OCI-LY3 (cell line): Measurements from ENCODE around the gene FOXN1.

Experiments used
- H2AFZ ChIP-seq: fragments of 200-600, 300-600 bp; shearing (Covaris generic); 2 replicates; pipeline ENCODE4 v1.6.0; 2014; ENCODE audit warnings: antibody characterized with exemption, low read depth, low read length
- H3K27ac ChIP-seq: fragments of 200-600, 300-600 bp; sonication (generic); 2 replicates; pipeline ENCODE4 v1.5.1; 2014; ENCODE audit warnings: mild to moderate bottlenecking, low read length, moderate library complexity, mixed read lengths
- H3K27me3 ChIP-seq: fragments of 200-600, 300-600 bp; sonication (generic); 2 replicates; pipeline ENCODE4 v1.6.1; 2014; ENCODE audit warnings: low read depth, low read length, mixed read lengths
- H3K36me3 ChIP-seq: fragments of 200-600, 300-600 bp; sonication (generic); replicated peaks from 2 replicates; pipeline ENCODE3; 2014; ENCODE audit warnings: low read depth, low read length, mixed read lengths
- H3K4me1 ChIP-seq: fragments of 300-600, 200-600 bp; sonication (generic); 2 replicates; pipeline ENCODE4 v1.6.1; 2014; ENCODE audit warnings: low read length, mixed read lengths
- H3K4me2 ChIP-seq: fragments of 200-600, 300-600 bp; sonication (generic); 2 replicates; pipeline ENCODE4 v1.6.1; 2014; ENCODE audit warnings: low read length, mixed read lengths
- H3K4me3 ChIP-seq: fragments of 300-600, 200-600 bp; sonication (generic); 2 replicates; pipeline ENCODE4 v1.5.1; 2014; ENCODE audit warnings: antibody characterized with exemption, mild to moderate bottlenecking, low read length, moderate library complexity
- H3K79me2 ChIP-seq: fragments of 300-600, 200-600 bp; shearing (Covaris generic); 2 replicates; pipeline ENCODE4 v1.6.1; 2014; ENCODE audit warnings: mild to moderate bottlenecking, low read length, mixed read lengths
- H3K9ac ChIP-seq: fragments of 300-600, 200-600 bp; shearing (Covaris generic); 2 replicates; pipeline ENCODE4 v1.6.0; 2014; ENCODE audit warnings: mild to moderate bottlenecking, low read length, moderate library complexity
- H3K9me3 ChIP-seq: fragments of 200-600, 300-600 bp; shearing (Covaris generic); 2 replicates; pipeline ENCODE4 v1.6.1; 2014; ENCODE audit warnings: low read length, mixed read lengths; ENCODE audit not compliant: insufficient read depth
- H4K20me1 ChIP-seq: fragments of 200-600, 300-600 bp; sonication (generic); 2 replicates; pipeline ENCODE4 v1.6.1; 2016; ENCODE audit warnings: low read length, mixed read lengths; ENCODE audit not compliant: insufficient read depth
- EZH2phosphoT487 ChIP-seq: fragments of 200-600 bp; shearing (Covaris generic); IDR thresholded peaks from 2 replicates; pipeline ENCODE4 v1.6.1; 2018; ENCODE audit warnings: antibody characterized with exemption, mixed run types, low read depth
- TF ChIP-seq, protein P1 (sequence below): fragments of 200-600, 300-600 bp; sonication (generic); IDR thresholded peaks from 2 replicates; pipeline ENCODE4 v1.5.1; 2014; ENCODE audit warnings: antibody characterized with exemption, low read length, low read depth

FOXN1 gene

DNA sequence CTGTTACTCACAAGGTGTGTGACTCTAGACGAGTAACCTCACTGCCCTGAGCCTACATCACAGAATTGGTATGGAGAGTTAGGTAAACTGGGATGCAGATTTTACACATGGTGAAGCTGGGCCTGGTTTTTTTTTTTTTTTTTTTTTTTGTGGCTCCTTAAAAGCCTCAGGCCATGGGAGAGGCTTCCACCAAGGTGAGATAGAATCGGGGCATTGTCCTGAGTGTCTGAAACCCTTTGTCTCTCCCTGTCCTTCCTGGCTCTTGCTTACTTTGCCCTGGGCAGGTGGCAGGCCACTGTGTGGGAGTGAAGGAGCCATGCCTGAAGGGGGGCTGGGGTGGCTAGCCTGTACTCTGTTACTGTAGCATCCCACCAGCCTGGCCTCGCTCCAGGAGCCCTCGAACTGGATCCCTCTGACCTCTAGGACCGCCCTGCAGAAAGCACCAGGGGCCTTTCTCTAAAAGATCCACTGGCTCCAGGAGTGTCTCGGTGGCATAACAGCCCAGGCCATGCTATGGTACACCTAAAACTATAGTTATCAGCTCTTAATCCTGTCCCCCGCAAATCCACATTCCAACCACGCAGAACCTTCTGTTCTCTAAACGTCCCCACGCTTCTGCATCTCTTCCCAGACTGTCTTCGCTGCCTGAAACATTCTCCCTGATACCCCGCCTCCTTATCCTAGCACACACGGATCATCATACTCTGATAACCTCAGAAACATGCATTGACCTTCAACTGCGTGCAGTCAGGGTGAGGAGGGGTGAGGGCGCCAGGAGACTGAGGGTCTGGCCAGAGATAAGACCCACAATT lies 34.4 kb upstream of the FOXN1 start:
- Histone ChIP-seq H3K4me1 (peaks cover 33% of the 10 kb centered on the region), H3K27ac (no peak overlapping the region)

DNA sequence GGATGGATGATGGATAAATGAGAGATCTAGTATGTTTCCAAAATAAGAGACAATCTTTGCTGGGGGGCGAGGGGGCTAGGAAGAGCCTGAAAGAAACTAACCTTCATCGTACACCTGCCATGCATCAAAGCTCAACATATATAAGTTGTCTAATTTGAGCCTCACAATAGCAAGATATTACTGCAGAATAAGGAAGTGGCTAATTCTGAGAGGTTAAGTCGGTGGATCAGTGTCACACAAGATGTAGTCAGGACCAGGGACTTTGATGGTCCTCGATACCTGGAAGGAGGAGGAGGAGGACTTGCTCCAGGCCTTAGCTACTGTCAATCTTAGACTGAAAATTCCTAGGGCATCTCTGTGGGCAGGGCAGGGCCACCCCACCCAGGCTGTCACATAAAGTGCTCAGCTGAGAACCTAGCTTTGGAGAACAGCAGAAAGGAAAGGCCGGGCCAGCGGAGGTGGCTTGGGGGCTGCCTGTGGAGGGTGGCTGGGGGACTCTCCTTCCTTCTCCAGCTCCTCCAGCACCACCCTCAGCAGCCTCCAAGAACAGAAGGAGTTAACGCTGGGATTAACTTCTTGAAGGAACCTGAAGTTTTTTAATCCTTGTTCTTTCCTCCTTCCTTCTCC lies 33.2 kb upstream of the FOXN1 start:
- Histone ChIP-seq H3K27ac (no peak overlapping the region), H3K4me2 (no peak overlapping the region), H3K4me3 (no peak overlapping the region), H3K9ac (no peak overlapping the region), H3K79me2 (no peaks in the 10 kb centered on the region), H3K4me1 (peaks cover 33% of the 10 kb centered on the region), H3K36me3 (no peaks in the 10 kb centered on the region), H3K9me3 (no peaks in the 10 kb centered on the region), H3K27me3 (no peaks in the 10 kb centered on the region), H4K20me1 (no peaks in the 10 kb centered on the region), H2AFZ (no peak overlapping the region)
- TF ChIP-seq, protein P1, sequence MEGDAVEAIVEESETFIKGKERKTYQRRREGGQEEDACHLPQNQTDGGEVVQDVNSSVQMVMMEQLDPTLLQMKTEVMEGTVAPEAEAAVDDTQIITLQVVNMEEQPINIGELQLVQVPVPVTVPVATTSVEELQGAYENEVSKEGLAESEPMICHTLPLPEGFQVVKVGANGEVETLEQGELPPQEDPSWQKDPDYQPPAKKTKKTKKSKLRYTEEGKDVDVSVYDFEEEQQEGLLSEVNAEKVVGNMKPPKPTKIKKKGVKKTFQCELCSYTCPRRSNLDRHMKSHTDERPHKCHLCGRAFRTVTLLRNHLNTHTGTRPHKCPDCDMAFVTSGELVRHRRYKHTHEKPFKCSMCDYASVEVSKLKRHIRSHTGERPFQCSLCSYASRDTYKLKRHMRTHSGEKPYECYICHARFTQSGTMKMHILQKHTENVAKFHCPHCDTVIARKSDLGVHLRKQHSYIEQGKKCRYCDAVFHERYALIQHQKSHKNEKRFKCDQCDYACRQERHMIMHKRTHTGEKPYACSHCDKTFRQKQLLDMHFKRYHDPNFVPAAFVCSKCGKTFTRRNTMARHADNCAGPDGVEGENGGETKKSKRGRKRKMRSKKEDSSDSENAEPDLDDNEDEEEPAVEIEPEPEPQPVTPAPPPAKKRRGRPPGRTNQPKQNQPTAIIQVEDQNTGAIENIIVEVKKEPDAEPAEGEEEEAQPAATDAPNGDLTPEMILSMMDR, result no peak
- no peak for TF ChIP-seq EZH2phosphoT487

More for the DNA sequence above, 34.4 kb upstream of the FOXN1 start:
- Histone ChIP-seq H4K20me1 (no peaks in the 10 kb centered on the region), H3K79me2 (no peaks in the 10 kb centered on the region), H3K4me3 (no peak overlapping the region), H3K4me2 (no peak overlapping the region), H3K9me3 (no peaks in the 10 kb centered on the region), H3K27me3 (peaks cover 3% of the 10 kb centered on the region; the same call in 1 of the 2 replicates), H3K9ac (no peak overlapping the region), H3K36me3 (no peaks in the 10 kb centered on the region), H2AFZ (no peak overlapping the region)
- no peak for TF ChIP-seq EZH2phosphoT487
- TF ChIP-seq, protein P1, result no peak

DNA sequence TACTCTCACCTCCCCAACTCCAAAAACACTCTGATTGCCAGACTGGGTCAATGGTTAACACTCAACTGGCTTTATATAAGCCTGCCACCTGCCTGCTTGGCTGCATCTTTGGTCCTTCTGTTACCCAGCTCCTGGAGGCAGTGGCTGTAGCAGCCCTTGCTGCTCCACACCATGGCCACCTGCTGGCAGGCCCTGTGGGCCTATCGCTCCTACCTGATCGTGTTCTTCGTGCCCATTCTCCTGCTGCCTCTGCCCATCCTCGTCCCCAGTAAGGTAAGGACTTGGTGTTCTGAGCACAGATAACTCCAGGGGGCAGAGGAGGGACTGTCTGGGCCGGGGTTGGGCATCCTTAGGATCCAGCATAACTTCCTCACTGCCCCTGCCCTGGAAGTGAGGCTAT lies 32.6 kb upstream of the FOXN1 start, which contains the start of gene SLC13A2:
Gene SLC13A2, plus strand, starts transcription at position 103 of the 400 bp plus-strand sequence. Its CDS starts 69 bp downstream, at position 172.
- Histone ChIP-seq H3K79me2 (no peaks in the 10 kb centered on the region), H3K9me3 (no peaks in the 10 kb centered on the region), H2AFZ (no peak within 1 kb of the TSS), H3K36me3 (no peaks in the 10 kb centered on the region), H3K4me1 (peaks cover 29% of the 10 kb centered on the region), H3K4me2 (no peak within 1 kb of the TSS), H3K27ac (no peak within 1 kb of the TSS), H3K4me3 (no peak within 1 kb of the TSS), H3K27me3 (no peaks in the 10 kb centered on the region), H4K20me1 (no peaks in the 10 kb centered on the region), H3K9ac (no peak within 1 kb of the TSS)
- TF ChIP-seq EZH2phosphoT487, result no peak
- TF ChIP-seq, protein P1, result 0 out of 2 replicates have a peak, but pooled peaks have one; percentile 8

DNA sequence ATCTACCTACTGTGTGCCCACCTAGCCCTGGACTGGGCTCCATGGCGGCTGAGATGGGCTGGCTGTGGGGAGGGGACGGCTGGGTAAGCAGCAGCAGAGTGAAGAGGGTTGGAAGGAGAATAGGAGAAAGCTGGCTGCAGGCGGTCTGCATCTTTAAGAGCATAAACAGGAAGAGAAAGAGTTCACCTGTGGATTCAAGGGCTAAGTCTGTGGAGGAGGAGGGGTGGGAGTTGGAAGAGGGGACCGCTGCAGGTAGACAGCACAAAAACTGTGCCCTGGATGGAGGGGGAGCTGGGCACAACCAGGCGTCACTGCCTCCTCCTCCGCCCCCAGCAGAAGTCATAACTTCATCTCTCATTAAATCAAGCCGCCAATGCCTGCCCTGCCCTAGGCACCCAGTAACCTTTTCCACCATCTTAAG lies 32.0 kb upstream of the FOXN1 start:
- Histone ChIP-seq H3K36me3 (no peaks in the 10 kb centered on the region), H3K4me3 (no peak overlapping the region), H4K20me1 (no peaks in the 10 kb centered on the region), H3K9ac (no peak overlapping the region), H3K4me2 (no peak overlapping the region), H3K4me1 (peaks cover 23% of the 10 kb centered on the region), H2AFZ (no peak overlapping the region), H3K9me3 (no peaks in the 10 kb centered on the region), H3K27me3 (no peaks in the 10 kb centered on the region), H3K27ac (no peak overlapping the region), H3K79me2 (no peaks in the 10 kb centered on the region)
- TF ChIP-seq, protein P1, result no peak
- no peak for TF ChIP-seq EZH2phosphoT487
